Muscle of arm (tissue), 12 donors: ENCODE measurements around the gene CACNA2D2. TPM values are rescaled to one million over a fixed set of nuclear protein-coding genes. Genes with fewer than 3 reads are reported as not detected.

ENCODE experiments used
- DNase-seq: peaks from one replicate; pipeline ENCODE4 v3.0.0-alpha.2; 2013
- polyA plus RNA-seq, 12 donors: library from polyadenylated mRNA; unstranded; fragments of 120-200 nt; gene quantifications; one replicate each; pipeline ENCODE4 v1.2.1, GENCODE V29; 2013; ENCODE audit not compliant: insufficient read length in 12 of 12

Gene CACNA2D2
- polyA plus RNA-seq, 12 donors: 5.0 to 12.5 (median 7.7) TPM; not detected in 1

- no peak for DNase-seq
Observed at GRCh38 chr3:50428007-50428633, 75.3 kb downstream of the CACNA2D2 start.

- no peak for DNase-seq
Observed at GRCh38 chr3:50427217-50427616, 76.2 kb downstream of the CACNA2D2 start.

GRCh38 chr3:50425911-50426310 lies 77.5 kb downstream of the CACNA2D2 start:
- no peak for DNase-seq

GRCh38 chr3:50423543-50423942 lies 79.9 kb downstream of the CACNA2D2 start:
- no peak for DNase-seq

GRCh38 chr3:50422153-50422552 lies 81.3 kb downstream of the CACNA2D2 start:
- DNase-seq: no peak

GRCh38 chr3:50419595-50420370 lies 83.7 kb downstream of the CACNA2D2 start:
- DNase-seq: no peak

- DNase-seq: no peak
Observed at GRCh38 chr3:50418850-50419249, 84.6 kb downstream of the CACNA2D2 start.

GRCh38 chr3:50417637-50418033 lies 85.8 kb downstream of the CACNA2D2 start:
- no peak for DNase-seq

- DNase-seq: no peak
Observed at GRCh38 chr3:50416736-50417636, 86.4 kb downstream of the CACNA2D2 start.

GRCh38 chr3:50415816-50416215 lies 87.6 kb downstream of the CACNA2D2 start:
- DNase-seq: no peak

- DNase-seq: no peak
Observed at GRCh38 chr3:50415061-50415460, 88.4 kb downstream of the CACNA2D2 start.

GRCh38 chr3:50414616-50415015 lies 88.8 kb downstream of the CACNA2D2 start:
- no peak for DNase-seq

GRCh38 chr3:50412231-50412754 lies 91.1 kb downstream of the CACNA2D2 start:
- no peak for DNase-seq

GRCh38 chr3:50411229-50411628 lies 92.2 kb downstream of the CACNA2D2 start:
- DNase-seq: no peak

GRCh38 chr3:50410608-50411139 lies 92.8 kb downstream of the CACNA2D2 start:
- DNase-seq: no peak

GRCh38 chr3:50410185-50410584 lies 93.2 kb downstream of the CACNA2D2 start:
- DNase-seq: no peak

- DNase-seq: no peak
Observed at GRCh38 chr3:50408443-50408944, 94.9 kb downstream of the CACNA2D2 start.

- no peak for DNase-seq
Observed at GRCh38 chr3:50406487-50406886, 96.9 kb downstream of the CACNA2D2 start.

- no peak for DNase-seq
Observed at GRCh38 chr3:50405249-50405648, 98.2 kb downstream of the CACNA2D2 start.

GRCh38 chr3:50401978-50402595 lies 101.3 kb downstream of the CACNA2D2 start:
- no peak for DNase-seq

GRCh38 chr3:50396502-50396901 lies 106.9 kb downstream of the CACNA2D2 start:
- no peak for DNase-seq
